Esophagus muscularis mucosa (tissue), 3 donors: ENCODE results near the gene SLC1A4.

Source experiments
- POLR2AphosphoS5 ChIP-seq, 2 donors: sonication (generic); formaldehyde crosslinking; IDR thresholded peaks; one replicate each; pipeline ENCODE4 v1.6.1; 2017; ENCODE audit warnings: antibody characterized with exemption in 2 of 2
- TF ChIP-seq, protein P1 (sequence below), 3 experiments: fragments of 200-600 bp in 2 of 3; fragments of 450-650 bp in 1 of 3; sonication (generic) in 2 of 3; IDR thresholded peaks; one replicate each; pipeline ENCODE4 v1.5.1; 2017 to 2019; ENCODE audit warnings: antibody characterized with exemption in 3 of 3, mild to moderate bottlenecking in 2 of 3, moderate library complexity in 1 of 3

GRCh38 chr2:64987001-64987955 is 1.9 kb upstream of the SLC1A4 start:
- TF ChIP-seq, protein P1, sequence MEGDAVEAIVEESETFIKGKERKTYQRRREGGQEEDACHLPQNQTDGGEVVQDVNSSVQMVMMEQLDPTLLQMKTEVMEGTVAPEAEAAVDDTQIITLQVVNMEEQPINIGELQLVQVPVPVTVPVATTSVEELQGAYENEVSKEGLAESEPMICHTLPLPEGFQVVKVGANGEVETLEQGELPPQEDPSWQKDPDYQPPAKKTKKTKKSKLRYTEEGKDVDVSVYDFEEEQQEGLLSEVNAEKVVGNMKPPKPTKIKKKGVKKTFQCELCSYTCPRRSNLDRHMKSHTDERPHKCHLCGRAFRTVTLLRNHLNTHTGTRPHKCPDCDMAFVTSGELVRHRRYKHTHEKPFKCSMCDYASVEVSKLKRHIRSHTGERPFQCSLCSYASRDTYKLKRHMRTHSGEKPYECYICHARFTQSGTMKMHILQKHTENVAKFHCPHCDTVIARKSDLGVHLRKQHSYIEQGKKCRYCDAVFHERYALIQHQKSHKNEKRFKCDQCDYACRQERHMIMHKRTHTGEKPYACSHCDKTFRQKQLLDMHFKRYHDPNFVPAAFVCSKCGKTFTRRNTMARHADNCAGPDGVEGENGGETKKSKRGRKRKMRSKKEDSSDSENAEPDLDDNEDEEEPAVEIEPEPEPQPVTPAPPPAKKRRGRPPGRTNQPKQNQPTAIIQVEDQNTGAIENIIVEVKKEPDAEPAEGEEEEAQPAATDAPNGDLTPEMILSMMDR (IDR thresholded peaks at IDR 0.05) = no peak
- no peak for TF ChIP-seq POLR2AphosphoS5 (IDR thresholded peaks at IDR 0.05)
